A673 (cell line): ENCODE measurements around the gene PRSS38. TPM values are rescaled to one million over a fixed set of nuclear protein-coding genes. Genes with fewer than 3 reads are reported as not detected.

ENCODE experiments used
- BruUV-seq: library from RNA; stranded (reverse); fragments of 400-500 nt; replicated peaks from 2 replicates; lab custom pipeline; 2021; lab: Mats Ljungman, UMichigan
- CTCF ChIA-PET: fragments of 300-600 bp; sonication (Branson Sonifier 250); formaldehyde crosslinking; loops from one replicate; lab custom pipeline; 2022; ENCODE audit warnings: antibody characterized with exemption; lab: Charles Lee
- POLR2A ChIA-PET: fragments of 300-600 bp; sonication (Branson Sonifier 250); formaldehyde crosslinking; loops from one replicate; lab custom pipeline; 2022; ENCODE audit warnings: antibody characterized with exemption; ENCODE audit not compliant: low non-redundant PET; lab: Charles Lee
- DNase-seq: peaks from one replicate; pipeline ENCODE4 v3.0.0-alpha.2; 2015; ENCODE audit warnings: low spot score
- H3K27ac ChIP-seq: fragments of 200-600 bp; sonication (generic); 2 replicates; pipeline ENCODE4 v1.5.1; 2016; ENCODE audit warnings: mixed run types, low read depth, mild to moderate bottlenecking, mixed read lengths, antibody characterized with exemption, low read length; ENCODE audit not compliant: poor library complexity, severe bottlenecking
- H3K27me3 ChIP-seq: fragments of 200-600 bp; sonication (generic); replicated peaks from 2 replicates; pipeline ENCODE4 v1.6.1; 2017; ENCODE audit warnings: mixed run types, low read depth, mild to moderate bottlenecking, mixed read lengths, antibody characterized with exemption, low read length; ENCODE audit not compliant: insufficient read depth, poor library complexity
- H3K36me3 ChIP-seq: fragments of 200-600 bp; sonication (generic); 2 replicates; pipeline ENCODE4 v1.6.1; 2016; ENCODE audit warnings: mixed run types, mild to moderate bottlenecking, mixed read lengths, antibody characterized with exemption, low read length; ENCODE audit not compliant: insufficient read depth, poor library complexity, severe bottlenecking
- H3K4me1 ChIP-seq: fragments of 200-600 bp; sonication (generic); 2 replicates; pipeline ENCODE4 v1.6.1; 2017; ENCODE audit warnings: mixed run types, mild to moderate bottlenecking, mixed read lengths, antibody characterized with exemption, low read length; ENCODE audit not compliant: insufficient read depth, poor library complexity, severe bottlenecking
- H3K4me3 ChIP-seq: fragments of 200-600 bp; sonication (generic); 2 replicates; pipeline ENCODE4 v1.5.1; 2016; ENCODE audit warnings: low read depth, mixed run types, mild to moderate bottlenecking, mixed read lengths, low read length; ENCODE audit not compliant: poor library complexity, severe bottlenecking
- H3K9me3 ChIP-seq: fragments of 200-600 bp; sonication (generic); 2 replicates; pipeline ENCODE4 v1.6.1; 2016; ENCODE audit warnings: mixed run types, low read depth, mild to moderate bottlenecking, mixed read lengths, antibody characterized with exemption, low read length; ENCODE audit not compliant: poor library complexity, severe bottlenecking
- CTCF ChIP-seq: fragments of 300-800, 200-600 bp; sonication (generic); conservative IDR thresholded peaks from 2 replicates; pipeline ENCODE4 v1.5.1; 2017; ENCODE audit warnings: low read depth, mild to moderate bottlenecking, antibody characterized with exemption, low read length, moderate library complexity, mixed read lengths
- EZH2 ChIP-seq: fragments of 200-600 bp; sonication (generic); IDR thresholded peaks from 2 replicates; pipeline ENCODE4 v1.6.1; 2017; ENCODE audit warnings: borderline replicate concordance, low read depth, mild to moderate bottlenecking, mixed read lengths, antibody characterized with exemption, low read length; ENCODE audit not compliant: poor library complexity, severe bottlenecking
- intact Hi-C: fragments of 100-400 bp; cut with micrococcal nuclease; formaldehyde crosslinking; loops from one replicate; pipeline ENCODE4 v1.10.0; 2022; ENCODE audit not compliant: unreplicated experiment
- total RNA-seq: library from RNA; stranded (reverse); gene quantifications from 2 replicates; pipeline ENCODE4 v1.2.3, GENCODE V29; 2021

PRSS38 gene
- total RNA-seq, 1 experiment from 2014 or later, result not detected

- no peaks in the 10 kb centered on the region for H3K27me3 ChIP-seq
- TF ChIP-seq CTCF, result no peak
- CTCF ChIA-PET, result no interaction called here
- no peaks in the 10 kb centered on the region for H3K36me3 ChIP-seq
- H3K4me3 ChIP-seq, result no peak overlapping the region
- H3K4me1 ChIP-seq, result no peaks in the 10 kb centered on the region
- POLR2A ChIA-PET, result no interaction called here
- H3K27ac ChIP-seq, result no peak overlapping the region
- BruUV-seq, result no TSS peak
- no peaks in the 10 kb centered on the region for H3K9me3 ChIP-seq
- DNase-seq, result no peak
- intact Hi-C loops, result no loop called here
These were observed 35.1 kb upstream of the PRSS38 start for GRCh38 chr1:227780101-227781044.

GRCh38 chr1:227781314-227781930 is 34.1 kb upstream of the PRSS38 start:
- no peaks in the 10 kb centered on the region for H3K27me3 ChIP-seq
- ChIA-PET POLR2A (no interaction called here), CTCF (no interaction called here)
- intact Hi-C loops, result no loop called here
- no peaks in the 10 kb centered on the region for H3K9me3 ChIP-seq
- TF ChIP-seq CTCF (no peak), EZH2 (no peak)
- H3K4me1 ChIP-seq, result no peaks in the 10 kb centered on the region
- BruUV-seq, result no TSS peak
- H3K36me3 ChIP-seq, result no peaks in the 10 kb centered on the region
- no peak for DNase-seq
- no peak overlapping the region for H3K4me3 ChIP-seq
- no peak overlapping the region for H3K27ac ChIP-seq

- peaks cover under 1% of the 10 kb centered on the region for H3K4me1 ChIP-seq
- no peaks in the 10 kb centered on the region for H3K27me3 ChIP-seq
- POLR2A ChIA-PET, result no interaction called here
- no peak overlapping the region for H3K27ac ChIP-seq
- H3K9me3 ChIP-seq, result no peaks in the 10 kb centered on the region
- no peak overlapping the region for H3K4me3 ChIP-seq
- intact Hi-C loops, result no loop called here
- TF ChIP-seq CTCF, result no peak
- no peak for TF ChIP-seq EZH2
- DNase-seq, result no peak
- no TSS peak for BruUV-seq
- CTCF ChIA-PET, result no interaction called here
- H3K36me3 ChIP-seq, result no peaks in the 10 kb centered on the region
These were observed 33.2 kb upstream of the PRSS38 start for GRCh38 chr1:227782226-227782625.
